CD4-positive, alpha-beta T cell treated with Interleukin-15 for 1 hour (primary cell): ENCODE data around the gene TTLL9.
"Not testable (repeated sequence)": the region's sequence is repeated elsewhere in the genome, so short reads cannot be mapped to it uniquely, and the experiment has no call there.

Source experiments
- DNase-seq: peaks from one replicate; pipeline ENCODE4 v3.0.0-alpha.2; 2020

TTLL9 gene, protein sequence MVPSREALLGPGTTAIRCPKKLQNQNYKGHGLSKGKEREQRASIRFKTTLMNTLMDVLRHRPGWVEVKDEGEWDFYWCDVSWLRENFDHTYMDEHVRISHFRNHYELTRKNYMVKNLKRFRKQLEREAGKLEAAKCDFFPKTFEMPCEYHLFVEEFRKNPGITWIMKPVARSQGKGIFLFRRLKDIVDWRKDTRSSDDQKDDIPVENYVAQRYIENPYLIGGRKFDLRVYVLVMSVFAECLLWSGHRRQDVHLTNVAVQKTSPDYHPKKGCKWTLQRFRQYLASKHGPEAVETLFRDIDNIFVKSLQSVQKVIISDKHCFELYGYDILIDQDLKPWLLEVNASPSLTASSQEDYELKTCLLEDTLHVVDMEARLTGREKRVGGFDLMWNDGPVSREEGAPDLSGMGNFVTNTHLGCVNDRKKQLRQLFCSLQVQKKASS

DNA sequence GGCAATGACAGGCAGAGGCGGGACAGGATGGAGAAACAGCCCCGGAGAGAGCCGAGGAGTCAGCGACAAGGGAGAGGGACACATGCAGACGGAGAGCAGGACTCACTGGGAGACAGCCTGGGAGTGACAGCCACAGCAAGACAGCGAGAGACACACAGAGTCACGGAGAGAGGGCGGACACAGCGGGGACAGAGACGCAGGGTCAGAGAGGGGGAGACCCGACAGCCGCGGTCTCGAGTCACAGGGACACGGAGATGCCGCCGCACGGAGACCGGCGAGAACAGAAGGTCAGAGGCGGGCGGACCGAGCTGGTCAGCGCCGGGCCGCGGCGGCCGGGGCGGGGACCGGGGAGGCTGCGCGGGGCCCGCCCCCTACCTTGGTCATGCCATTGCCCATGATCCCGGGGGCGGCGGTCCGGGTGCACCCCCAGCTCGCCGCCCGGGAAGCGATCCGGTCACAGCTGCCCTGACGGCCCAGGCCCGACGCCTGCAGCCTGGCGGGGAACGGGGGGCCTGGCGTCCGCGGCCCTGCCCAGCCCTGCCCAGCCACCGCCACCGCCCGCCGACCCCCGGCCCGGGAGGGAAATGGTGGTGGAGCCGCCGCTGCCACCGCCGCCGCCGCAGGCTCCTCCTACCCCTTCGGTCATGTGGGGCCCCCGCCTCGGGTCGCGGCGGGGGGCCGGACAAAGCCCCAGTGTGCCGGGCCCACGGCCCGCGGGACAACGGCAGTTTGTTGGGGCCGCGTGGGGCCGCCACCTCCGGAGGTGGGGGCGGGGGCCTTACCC, at the start of gene TTLL9, which contains the start of gene DUSP15:
Gene TTLL9, plus strand, starts transcription at position 693 of the 784 bp plus-strand sequence. CDS start 493 bp downstream, outside the sequence.
Gene DUSP15, minus strand, starts transcription at position 586 of the 784 bp plus-strand sequence. Its CDS starts 190 bp downstream, at position 396.
- no peak for DNase-seq

DNA sequence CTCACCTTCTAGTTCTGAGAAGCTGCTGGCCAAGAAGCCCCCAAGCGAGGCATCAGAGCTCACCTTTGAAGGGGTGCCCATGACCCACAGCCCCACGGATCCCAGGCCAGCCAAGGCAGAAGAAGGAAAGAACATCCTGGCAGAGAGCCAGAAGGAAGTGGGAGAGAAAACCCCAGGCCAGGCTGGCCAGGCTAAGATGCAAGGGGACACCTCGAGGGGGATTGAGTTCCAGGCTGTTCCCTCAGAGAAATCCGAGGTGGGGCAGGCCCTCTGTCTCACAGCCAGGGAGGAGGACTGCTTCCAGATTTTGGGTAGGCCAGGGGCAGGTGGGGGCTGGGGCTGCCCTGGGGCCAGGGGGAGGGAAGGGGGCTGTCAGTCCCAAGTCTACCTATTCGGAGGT, 49.0 kb upstream of the TTLL9 start:
- no peak for DNase-seq

- DNase-seq = peak; percentile 60
These were observed 47.8 kb upstream of the TTLL9 start for GRCh38 chr20:31822421-31823330.

GRCh38 chr20:31823360-31824124, 46.9 kb upstream of the TTLL9 start:
- no peak for DNase-seq

- no peak for DNase-seq
These were observed 46.3 kb upstream of the TTLL9 start for GRCh38 chr20:31824125-31824485.

GRCh38 chr20:31824554-31825313, 45.7 kb upstream of the TTLL9 start:
- no peak for DNase-seq

GRCh38 chr20:31826074-31826473, 44.4 kb upstream of the TTLL9 start:
- no peak for DNase-seq

DNA sequence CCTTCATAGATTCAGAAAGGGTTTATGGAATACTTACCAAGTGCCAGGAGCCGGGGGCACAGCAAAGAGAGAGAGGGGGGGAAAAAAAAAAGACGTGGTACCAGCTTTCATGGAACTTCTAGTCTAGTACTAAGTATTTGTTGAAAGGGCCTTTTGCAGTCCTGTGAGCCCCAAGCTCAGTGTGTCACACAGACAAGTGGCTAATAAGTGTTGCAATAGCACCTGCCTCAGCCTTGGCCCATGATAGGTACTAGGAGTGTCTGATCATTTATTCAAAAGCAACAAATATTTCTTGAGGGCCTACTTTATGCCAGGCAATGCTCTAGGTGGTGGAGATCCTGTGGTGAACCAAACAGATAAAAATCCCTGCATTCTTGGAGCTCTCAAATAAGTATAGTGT, 43.4 kb upstream of the TTLL9 start:
- no peak for DNase-seq

GRCh38 chr20:31828016-31828415, 42.4 kb upstream of the TTLL9 start:
- DNase-seq = not testable (repeated sequence)

GRCh38 chr20:31829731-31830130, 40.7 kb upstream of the TTLL9 start:
- no peak for DNase-seq

- DNase-seq = no peak
These were observed 39.9 kb upstream of the TTLL9 start for GRCh38 chr20:31830406-31830981.

DNA sequence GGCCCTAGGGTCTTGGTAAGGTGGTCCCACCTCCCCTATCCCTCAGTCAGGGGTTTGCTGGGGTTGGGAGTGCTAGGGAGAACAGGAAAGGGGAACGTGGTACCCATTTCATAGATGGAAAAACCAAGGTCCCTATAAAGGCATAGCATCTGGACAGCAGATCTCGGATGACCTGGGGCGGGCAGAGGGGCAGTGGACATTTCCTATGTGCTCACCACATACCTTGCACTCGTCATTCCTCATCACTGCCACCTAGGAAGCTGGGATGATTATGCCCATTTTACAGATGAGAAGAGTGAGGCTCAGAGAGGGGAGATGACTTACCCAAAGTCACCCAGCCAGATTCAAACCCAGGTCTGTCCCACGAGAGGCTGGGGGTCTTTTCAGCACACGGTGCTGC, 39.2 kb upstream of the TTLL9 start:
- no peak for DNase-seq

DNA sequence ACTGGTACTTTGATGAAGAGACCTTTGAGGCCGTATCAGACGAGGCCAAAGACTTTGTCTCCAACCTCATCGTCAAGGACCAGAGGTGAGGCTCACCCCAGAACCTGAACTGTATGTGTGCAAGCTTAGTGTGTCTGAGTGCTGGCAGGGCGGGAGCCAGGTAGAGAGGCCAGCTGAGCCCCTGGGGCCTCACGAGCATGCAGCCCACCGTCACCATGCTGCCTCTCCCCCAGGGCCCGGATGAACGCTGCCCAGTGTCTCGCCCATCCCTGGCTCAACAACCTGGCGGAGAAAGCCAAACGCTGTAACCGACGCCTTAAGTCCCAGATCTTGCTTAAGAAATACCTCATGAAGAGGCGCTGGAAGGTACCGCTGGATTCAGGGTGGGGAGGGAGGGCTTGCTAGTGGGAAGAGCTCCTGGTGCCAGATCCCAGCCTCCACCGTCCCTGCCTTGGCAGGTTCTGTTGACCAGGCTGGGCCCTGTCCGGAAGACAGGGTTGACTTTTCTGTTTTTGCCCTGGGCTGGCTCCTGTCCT, 38.6 kb upstream of the TTLL9 start:
- no peak for DNase-seq

- peak; percentile 49 for DNase-seq
These were observed 37.1 kb upstream of the TTLL9 start for GRCh38 chr20:31833130-31833930.

- no peak for DNase-seq
These were observed 36.4 kb upstream of the TTLL9 start for GRCh38 chr20:31833931-31834521.

DNA sequence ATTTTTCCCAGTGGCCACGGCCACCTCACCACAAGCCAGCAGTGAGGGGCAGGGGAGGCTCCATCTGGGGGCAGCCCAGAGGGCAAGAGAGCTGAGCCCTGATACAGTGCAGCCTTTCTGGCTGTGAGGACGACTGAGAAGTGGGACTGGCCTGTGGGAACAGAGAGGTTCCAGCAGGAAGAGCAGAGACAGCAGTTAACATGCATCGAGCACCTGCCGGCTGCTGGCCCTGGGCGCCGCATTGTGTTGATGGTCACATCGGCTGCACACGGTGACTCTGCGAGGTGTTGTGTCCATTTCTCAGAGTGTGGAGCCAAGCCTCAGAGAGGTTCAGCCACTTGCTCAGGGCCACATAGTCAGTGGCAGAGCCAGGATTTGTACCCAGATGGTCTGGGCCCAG, 34.9 kb upstream of the TTLL9 start:
- DNase-seq = no peak

DNA sequence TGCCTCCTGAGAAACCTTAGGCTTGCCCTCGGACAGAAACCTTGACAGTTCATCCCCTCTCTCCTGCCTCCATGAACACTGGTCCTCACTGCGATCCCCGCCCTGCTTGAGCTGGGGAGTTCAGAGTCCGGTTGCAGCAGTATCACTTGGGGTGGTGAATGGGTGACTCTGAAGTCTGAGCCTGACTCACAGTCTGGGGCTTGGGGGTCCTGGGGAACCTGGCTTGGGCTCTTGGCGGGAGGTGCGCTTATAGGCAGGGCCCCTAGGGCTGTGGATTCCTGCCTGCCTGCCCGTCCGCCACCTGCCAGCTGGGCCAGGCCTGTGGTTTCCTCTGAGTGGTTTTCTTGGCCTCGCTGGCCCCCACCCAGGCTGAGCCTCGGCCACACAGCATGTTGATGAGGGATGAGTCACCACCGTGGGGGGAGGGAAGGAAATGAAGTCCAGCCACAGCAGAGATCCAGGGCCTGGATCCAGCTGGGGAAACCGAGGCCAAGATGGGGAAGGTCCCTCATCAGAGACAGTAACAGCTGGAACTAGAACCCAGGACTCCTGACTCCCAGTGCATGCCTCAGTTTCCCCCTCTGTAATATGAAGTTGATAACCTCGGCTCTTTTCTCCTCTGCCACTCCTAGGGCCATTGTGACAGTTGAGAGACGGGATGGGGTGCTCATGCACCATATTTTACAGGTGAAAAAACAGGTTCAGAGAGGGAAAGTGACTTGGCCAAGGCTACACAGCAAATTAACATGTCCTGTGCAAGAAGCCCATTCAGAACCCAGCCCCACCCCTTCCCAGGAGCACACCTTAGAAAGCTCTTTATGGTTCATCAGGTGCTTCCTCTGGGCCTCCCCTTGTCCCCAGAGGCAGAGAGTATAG, 34.2 kb upstream of the TTLL9 start:
- DNase-seq = peak; percentile 65
